DOHH2 (cell line): Measurements from ENCODE around the gene MSH2.

Experiments used
- H3F3A ChIP-seq: fragments of 200-600 bp; sonication (generic), shearing (Covaris generic); 2 replicates; pipeline ENCODE4 v1.6.0; 2016; ENCODE audit warnings: antibody characterized with exemption, mild to moderate bottlenecking; ENCODE audit not compliant: control insufficient read depth, insufficient read depth
- H3K27ac ChIP-seq: fragments of 200-600 bp; sonication (generic); 2 replicates; pipeline ENCODE4 v1.5.1; 2014; ENCODE audit warnings: low read depth, mild to moderate bottlenecking, low read length, moderate library complexity
- H3K27me3 ChIP-seq: fragments of 200-600 bp; sonication (generic); 2 replicates; pipeline ENCODE4 v1.6.1; 2014; ENCODE audit warnings: mild to moderate bottlenecking, low read length, mixed read lengths; ENCODE audit not compliant: control insufficient read depth
- H3K36me3 ChIP-seq: fragments of 200-600 bp; sonication (generic); 2 replicates; pipeline ENCODE4 v1.6.1; 2014; ENCODE audit warnings: mild to moderate bottlenecking, low read length, moderate library complexity, mixed read lengths; ENCODE audit not compliant: control insufficient read depth
- H3K4me1 ChIP-seq: fragments of 200-600 bp; sonication (generic); 2 replicates; pipeline ENCODE4 v1.6.1; 2014; ENCODE audit warnings: mild to moderate bottlenecking, low read length, mixed read lengths; ENCODE audit not compliant: control insufficient read depth
- H3K4me2 ChIP-seq: fragments of 200-600 bp; sonication (generic); 2 replicates; pipeline ENCODE4 v1.6.0; 2014; ENCODE audit warnings: mild to moderate bottlenecking, low read length, moderate library complexity
- H3K4me3 ChIP-seq: fragments of 200-600 bp; sonication (generic); 2 replicates; pipeline ENCODE4 v1.5.1; 2014; ENCODE audit warnings: mild to moderate bottlenecking, low read length, mixed read lengths
- H3K79me2 ChIP-seq: fragments of 200-600 bp; sonication (generic); 2 replicates; pipeline ENCODE4 v1.6.1; 2014; ENCODE audit warnings: mild to moderate bottlenecking, low read length, mixed read lengths; ENCODE audit not compliant: control insufficient read depth
- H3K9me2 ChIP-seq: fragments of 200-600 bp; sonication (generic); replicated peaks from 2 replicates; pipeline ENCODE4 v1.6.1; 2014; ENCODE audit warnings: mild to moderate bottlenecking, low read length, mixed read lengths; ENCODE audit not compliant: control insufficient read depth
- H3K9me3 ChIP-seq: fragments of 200-600 bp; sonication (generic); 2 replicates; pipeline ENCODE4 v1.6.1; 2014; ENCODE audit warnings: antibody characterized with exemption, low read length, mixed read lengths; ENCODE audit not compliant: control insufficient read depth, insufficient read depth
- H4K20me1 ChIP-seq: fragments of 200-600 bp; sonication (generic); 2 replicates; pipeline ENCODE4 v1.6.0; 2014; ENCODE audit warnings: low read depth, mild to moderate bottlenecking, antibody characterized with exemption, low read length, moderate library complexity; ENCODE audit not compliant: control insufficient read depth, insufficient read depth
- EZH2phosphoT487 ChIP-seq: fragments of 200-600 bp; sonication (generic); IDR thresholded peaks from 2 replicates; pipeline ENCODE4 v1.6.1; 2017; ENCODE audit warnings: borderline replicate concordance, mild to moderate bottlenecking, antibody characterized with exemption, low read length, moderate library complexity, mixed read lengths
- TF ChIP-seq, protein P1 (sequence below): fragments of 200-600 bp; sonication (generic); IDR thresholded peaks from one replicate; pipeline ENCODE4 v1.5.1; 2014; ENCODE audit warnings: antibody characterized with exemption, mild to moderate bottlenecking, low read depth, low read length; ENCODE audit not compliant: poor library complexity, severe bottlenecking

MSH2 gene

DNA sequence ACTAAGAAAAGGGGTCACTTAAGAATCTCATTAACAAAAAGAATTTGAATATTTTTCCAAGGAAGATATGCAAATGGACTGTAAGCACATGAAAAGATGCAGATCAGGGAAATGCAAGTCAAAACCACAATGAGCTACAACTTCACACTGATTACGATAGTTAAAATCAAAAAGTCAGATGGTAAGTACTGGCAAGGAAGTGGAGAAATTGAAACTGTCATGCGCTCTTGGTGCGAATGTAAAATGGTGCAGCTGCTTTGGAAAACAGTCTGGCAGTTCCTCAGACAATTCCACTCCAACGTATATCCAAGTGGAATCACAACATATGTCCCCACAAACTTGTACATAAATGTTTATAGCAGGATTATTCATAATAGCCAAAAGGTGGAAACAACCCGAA, 81.4 kb downstream of the MSH2 start:
- Histone ChIP-seq H3K27me3 (no peaks in the 10 kb centered on the region), H3K4me3 (no peak overlapping the region), H3K79me2 (no peaks in the 10 kb centered on the region), H3F3A (peaks cover 15% of the 10 kb centered on the region), H3K27ac (no peak overlapping the region), H3K36me3 (peaks cover 45% of the 10 kb centered on the region), H3K4me1 (peaks cover 39% of the 10 kb centered on the region), H3K4me2 (no peak overlapping the region), H4K20me1 (no peaks in the 10 kb centered on the region), H3K9me3 (no peaks in the 10 kb centered on the region), H3K9me2 (no peaks in the 10 kb centered on the region)
- TF ChIP-seq EZH2phosphoT487, result no peak
- TF ChIP-seq, protein P1, sequence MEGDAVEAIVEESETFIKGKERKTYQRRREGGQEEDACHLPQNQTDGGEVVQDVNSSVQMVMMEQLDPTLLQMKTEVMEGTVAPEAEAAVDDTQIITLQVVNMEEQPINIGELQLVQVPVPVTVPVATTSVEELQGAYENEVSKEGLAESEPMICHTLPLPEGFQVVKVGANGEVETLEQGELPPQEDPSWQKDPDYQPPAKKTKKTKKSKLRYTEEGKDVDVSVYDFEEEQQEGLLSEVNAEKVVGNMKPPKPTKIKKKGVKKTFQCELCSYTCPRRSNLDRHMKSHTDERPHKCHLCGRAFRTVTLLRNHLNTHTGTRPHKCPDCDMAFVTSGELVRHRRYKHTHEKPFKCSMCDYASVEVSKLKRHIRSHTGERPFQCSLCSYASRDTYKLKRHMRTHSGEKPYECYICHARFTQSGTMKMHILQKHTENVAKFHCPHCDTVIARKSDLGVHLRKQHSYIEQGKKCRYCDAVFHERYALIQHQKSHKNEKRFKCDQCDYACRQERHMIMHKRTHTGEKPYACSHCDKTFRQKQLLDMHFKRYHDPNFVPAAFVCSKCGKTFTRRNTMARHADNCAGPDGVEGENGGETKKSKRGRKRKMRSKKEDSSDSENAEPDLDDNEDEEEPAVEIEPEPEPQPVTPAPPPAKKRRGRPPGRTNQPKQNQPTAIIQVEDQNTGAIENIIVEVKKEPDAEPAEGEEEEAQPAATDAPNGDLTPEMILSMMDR, result no peak

DNA sequence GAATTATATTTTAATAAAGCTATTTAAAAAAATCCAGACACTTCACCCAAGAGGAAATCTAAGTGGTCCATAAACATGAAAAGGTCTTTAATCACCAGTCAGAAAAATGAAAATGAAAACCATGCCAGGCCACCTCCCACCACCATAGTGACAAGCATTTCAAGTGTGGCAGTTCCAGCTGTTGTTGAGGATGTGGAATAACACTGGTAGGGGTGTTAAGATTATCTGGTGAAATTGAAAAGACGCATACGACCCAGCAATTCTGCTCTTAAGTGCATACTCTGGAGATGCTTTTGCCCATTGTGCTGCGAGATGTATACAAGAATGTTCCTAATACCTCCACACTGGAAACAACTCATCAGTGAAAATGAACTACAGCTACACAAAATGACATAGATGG, 82.2 kb downstream of the MSH2 start:
- peaks cover 44% of the 10 kb centered on the region for H3K36me3 ChIP-seq
- no peaks in the 10 kb centered on the region for H3K79me2 ChIP-seq
- peaks cover 18% of the 10 kb centered on the region for H3F3A ChIP-seq
- peaks cover 34% of the 10 kb centered on the region for H3K4me1 ChIP-seq
- H3K27me3 ChIP-seq, result no peaks in the 10 kb centered on the region
- H3K4me2 ChIP-seq, result no peak overlapping the region
- no peaks in the 10 kb centered on the region for H3K9me3 ChIP-seq
- no peaks in the 10 kb centered on the region for H4K20me1 ChIP-seq
- no peaks in the 10 kb centered on the region for H3K9me2 ChIP-seq
- no peak overlapping the region for H3K27ac ChIP-seq
- TF ChIP-seq EZH2phosphoT487, result no peak
- TF ChIP-seq, protein P1, result no peak
- no peak overlapping the region for H3K4me3 ChIP-seq

DNA sequence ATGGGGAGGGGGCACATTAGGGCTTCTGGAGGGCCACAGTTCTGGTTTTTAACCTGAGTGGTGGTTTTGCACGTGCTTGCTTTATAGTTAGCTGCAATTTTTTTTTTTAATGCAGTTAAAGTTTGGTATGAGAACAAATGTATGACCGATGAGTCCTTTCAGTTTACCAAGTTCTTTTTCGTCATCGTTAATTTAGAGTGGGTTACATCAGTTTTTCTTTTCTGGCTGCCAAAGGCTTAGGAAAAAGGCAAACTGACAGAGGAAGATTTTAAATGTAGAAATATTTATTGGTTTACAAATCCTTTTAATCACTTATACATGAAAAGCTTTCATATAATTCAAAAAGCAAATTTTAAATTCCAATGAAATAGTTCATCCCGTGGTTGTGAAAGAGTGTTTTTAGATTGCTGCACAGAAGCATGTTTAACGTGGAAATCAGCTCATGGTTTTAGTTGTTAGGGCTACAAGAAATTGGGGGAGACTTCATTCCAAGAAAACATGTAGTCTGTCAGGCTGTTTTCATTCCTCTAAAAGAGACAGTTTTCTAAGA, 82.9 kb downstream of the MSH2 start:
- peak overlapping the region; percentile 49 for H3K4me2 ChIP-seq
- peaks cover 39% of the 10 kb centered on the region for H3K36me3 ChIP-seq
- peaks cover 14% of the 10 kb centered on the region for H3F3A ChIP-seq
- no peaks in the 10 kb centered on the region for H3K9me2 ChIP-seq
- TF ChIP-seq, protein P1, result no peak
- TF ChIP-seq EZH2phosphoT487, result no peak
- H3K4me3 ChIP-seq, result no peak overlapping the region
- H3K4me1 ChIP-seq, result peaks cover 34% of the 10 kb centered on the region
- H3K27ac ChIP-seq, result peak overlapping the region; percentile 64
- H3K9me3 ChIP-seq, result no peaks in the 10 kb centered on the region
- no peaks in the 10 kb centered on the region for H3K27me3 ChIP-seq
- H4K20me1 ChIP-seq, result no peaks in the 10 kb centered on the region
- H3K79me2 ChIP-seq, result no peaks in the 10 kb centered on the region
